GM18907 (cell line): ENCODE data around the gene DIABLO.
"Not testable (repeated sequence)": the region's sequence is repeated elsewhere in the genome, so short reads cannot be mapped to it uniquely, and the experiment has no call there.

Experiments
- ATAC-seq: cut with Tn5 transposase; IDR thresholded peaks from one replicate; pipeline ENCODE4 v1.9.1; 2021; ENCODE audit warnings: mild to moderate bottlenecking, moderate library complexity; ENCODE audit not compliant: unreplicated experiment

The DIABLO gene

GRCh38 chr12:122190842-122191668 lies 34.8 kb downstream of the DIABLO start:
- ATAC-seq, result no peak

- ATAC-seq, result no peak
These were observed 36.0 kb downstream of the DIABLO start for GRCh38 chr12:122189626-122190475.

GRCh38 chr12:122187466-122187865 lies 38.4 kb downstream of the DIABLO start:
- no peak for ATAC-seq

GRCh38 chr12:122185494-122186082 lies 40.3 kb downstream of the DIABLO start:
- no peak for ATAC-seq

GRCh38 chr12:122185079-122185478 lies 40.8 kb downstream of the DIABLO start:
- ATAC-seq, result no peak

GRCh38 chr12:122184517-122184916 lies 41.3 kb downstream of the DIABLO start:
- ATAC-seq, result no peak

GRCh38 chr12:122183588-122183940 lies 42.3 kb downstream of the DIABLO start:
- ATAC-seq, result no peak

- no peak for ATAC-seq
These were observed 42.8 kb downstream of the DIABLO start, which contains the start of gene LRRC43 for GRCh38 chr12:122182887-122183587. TSS of gene LRRC43 (plus strand) at chr12:122183123. CDS start at chr12:122183145, 22 bp downstream.

GRCh38 chr12:122176473-122176872 lies 49.4 kb downstream of the DIABLO start:
- ATAC-seq, result not testable (repeated sequence)

GRCh38 chr12:122174155-122174845 lies 51.6 kb downstream of the DIABLO start, which contains the start of gene IL31:
TSS of gene IL31 (minus strand) at chr12:122174221. CDS start at chr12:122174172, 49 bp downstream.
- ATAC-seq, result no peak

GRCh38 chr12:122172262-122172939 lies 53.5 kb downstream of the DIABLO start:
- no peak for ATAC-seq

GRCh38 chr12:122171399-122171798 lies 54.5 kb downstream of the DIABLO start:
- ATAC-seq, result no peak

- no peak for ATAC-seq
These were observed 57.4 kb downstream of the DIABLO start for GRCh38 chr12:122168492-122168891.

- no peak for ATAC-seq
These were observed 58.4 kb downstream of the DIABLO start for GRCh38 chr12:122167356-122167925.

- ATAC-seq, result no peak
These were observed 59.2 kb downstream of the DIABLO start for GRCh38 chr12:122166422-122167349.

- no peak for ATAC-seq
These were observed 62.9 kb downstream of the DIABLO start for GRCh38 chr12:122162976-122163375.

- ATAC-seq, result no peak
These were observed 64.2 kb downstream of the DIABLO start for GRCh38 chr12:122161682-122162081.

GRCh38 chr12:122160761-122161160 lies 65.1 kb downstream of the DIABLO start:
- ATAC-seq, result no peak
